Superior temporal gyrus (tissue), 1 donor: ENCODE data around the gene FN3KRP.
A peak's percentile ranks its signal among the peaks of the same experiment; 100 is the strongest.

Experiments used
- DNase-seq: peaks from one replicate; pipeline ENCODE4 v3.0.0-alpha.2; 2016; ENCODE audit errors: extremely low spot score

The FN3KRP gene

DNA sequence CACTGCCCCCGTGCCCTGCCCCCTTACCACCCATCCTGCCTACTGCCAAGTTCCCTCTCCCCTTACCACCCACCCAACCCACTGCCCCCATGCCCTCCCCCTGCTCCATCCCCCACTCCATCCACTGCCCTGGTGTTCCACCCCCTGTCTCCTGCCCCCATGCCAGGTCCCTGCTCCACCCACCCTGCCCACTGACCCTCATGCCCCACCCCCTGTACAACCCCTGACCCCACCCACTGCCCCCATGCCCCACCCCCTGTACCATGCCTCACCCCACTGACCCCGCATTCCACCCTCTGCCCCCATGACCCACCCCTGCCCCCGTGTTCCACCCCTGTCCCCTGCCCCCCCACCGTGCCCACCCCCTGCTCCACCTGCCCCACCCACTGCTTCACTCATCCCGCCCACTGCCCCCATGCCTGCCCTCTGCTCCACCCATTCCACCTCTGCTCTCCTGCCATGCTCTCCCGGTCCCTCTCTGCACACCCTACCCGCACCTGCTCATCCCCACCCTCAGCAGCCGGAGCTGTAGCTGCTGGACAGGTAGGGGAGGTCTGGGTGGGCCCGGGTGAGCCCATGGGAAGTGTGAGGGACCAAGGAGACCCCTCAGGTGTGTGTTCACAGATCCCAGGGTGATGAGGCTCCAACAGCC is 7.4 kb upstream of the FN3KRP start:
- no peak for DNase-seq

DNA sequence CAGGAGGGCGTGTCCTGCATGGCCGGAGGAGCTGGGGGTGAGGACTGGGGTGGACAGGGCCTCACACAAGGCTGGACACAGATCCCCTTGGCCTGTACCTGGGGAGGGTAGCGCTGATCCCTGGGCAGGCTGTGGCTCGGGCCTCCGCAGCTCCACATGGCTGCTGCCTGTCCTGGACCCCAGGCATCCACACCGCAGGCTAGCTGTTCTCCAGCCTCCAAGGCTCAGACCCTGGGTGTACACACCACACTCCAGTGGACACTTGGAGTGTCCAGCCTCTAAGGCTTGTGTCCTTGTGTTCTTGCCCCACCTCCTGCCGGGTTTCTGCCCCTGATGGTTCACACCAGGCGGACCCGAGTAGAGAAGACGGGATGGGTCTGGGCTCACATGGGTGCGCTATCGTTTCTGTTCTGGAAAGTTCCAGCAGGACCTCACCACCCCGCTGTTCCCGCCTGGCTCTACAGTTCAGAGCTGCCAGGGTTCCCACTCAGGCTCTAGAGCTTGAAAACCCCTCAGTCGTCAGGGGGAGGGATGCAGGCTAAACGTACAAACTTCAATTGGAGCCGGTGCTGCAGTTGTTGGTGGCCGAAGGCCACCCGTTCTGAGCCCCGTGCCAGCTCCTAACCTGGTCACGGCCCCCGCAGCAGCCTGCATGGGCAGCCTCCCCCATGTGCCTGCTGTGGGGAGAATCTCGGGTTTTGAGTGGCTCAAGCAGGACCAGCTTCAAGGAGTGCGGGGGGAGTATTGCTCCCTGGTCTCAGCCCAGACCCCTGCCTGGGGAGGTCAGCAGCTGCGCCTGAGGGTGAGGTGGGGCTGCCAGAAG is 6.6 kb upstream of the FN3KRP start:
- no peak for DNase-seq

DNA sequence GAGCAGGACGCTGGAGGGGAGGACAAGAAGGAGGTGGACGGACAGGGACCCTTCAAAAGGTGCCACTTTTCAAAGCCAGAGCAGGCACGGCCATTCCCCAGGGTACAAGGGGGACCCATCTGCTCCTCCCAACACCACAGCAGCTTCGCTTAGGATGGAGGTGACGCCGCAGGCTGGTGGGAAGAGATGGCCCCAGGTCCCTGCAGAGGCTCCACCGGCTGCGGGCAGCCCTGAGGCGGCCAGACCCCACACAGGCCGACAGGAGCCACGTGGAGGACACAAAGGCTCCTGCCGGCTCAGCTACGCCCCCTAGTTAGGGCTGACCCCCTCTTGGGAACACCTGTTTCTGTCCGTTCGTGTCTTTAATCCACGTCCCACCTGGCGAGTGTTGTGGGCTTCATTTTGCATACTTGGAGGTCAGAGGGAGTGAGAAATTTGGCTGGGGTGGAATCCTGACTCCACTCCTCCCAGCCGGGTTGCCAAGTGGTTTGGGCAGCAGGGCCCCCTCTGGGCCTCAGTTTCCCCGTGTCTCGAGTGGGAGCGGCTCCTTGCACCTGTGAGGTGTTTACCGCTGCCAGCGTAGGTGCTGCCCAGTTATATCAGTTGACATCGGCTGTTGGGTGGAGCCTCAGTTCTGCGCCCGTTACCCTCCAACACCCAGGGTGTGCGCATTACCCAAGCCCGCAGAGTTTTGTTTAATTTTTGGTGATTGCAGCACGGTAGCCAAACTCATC is 5.8 kb upstream of the FN3KRP start:
- no peak for DNase-seq

GRCh38 chr17:82713071-82713723 is 3.3 kb upstream of the FN3KRP start:
- no peak for DNase-seq

DNA sequence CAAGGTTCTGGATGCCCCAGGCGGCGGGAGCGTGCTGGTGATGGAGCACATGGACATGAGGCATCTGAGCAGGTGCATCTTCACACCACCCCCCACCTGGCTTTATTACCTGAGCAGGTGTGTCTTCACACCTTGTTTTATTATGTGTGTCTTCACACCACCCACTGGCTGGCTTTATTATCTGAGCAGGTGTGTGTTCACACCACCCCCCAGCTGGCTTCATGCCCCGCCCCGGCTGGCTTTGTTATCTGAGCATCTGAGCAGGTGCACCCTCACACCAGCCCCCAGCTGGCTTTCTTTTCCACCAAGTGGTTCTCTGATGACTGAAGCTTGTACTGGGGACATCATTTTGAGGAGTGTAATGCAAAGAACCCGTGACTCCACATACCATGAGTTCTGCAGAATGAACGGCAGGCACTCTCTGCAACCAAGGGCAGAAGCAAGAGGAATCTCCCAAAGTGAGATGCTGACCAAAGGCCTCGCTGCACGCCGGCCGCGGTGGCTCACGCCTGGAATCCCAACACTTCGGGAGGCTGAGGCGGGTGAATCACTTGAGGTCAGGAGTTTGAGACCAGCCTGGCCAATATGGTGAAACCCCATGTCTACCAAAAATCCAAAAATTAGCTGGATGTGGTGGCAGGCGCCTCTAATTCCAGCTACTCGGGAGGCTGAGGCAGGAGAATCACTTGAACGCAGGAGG is 2.6 kb downstream of the FN3KRP start:
- DNase-seq: no peak

DNA sequence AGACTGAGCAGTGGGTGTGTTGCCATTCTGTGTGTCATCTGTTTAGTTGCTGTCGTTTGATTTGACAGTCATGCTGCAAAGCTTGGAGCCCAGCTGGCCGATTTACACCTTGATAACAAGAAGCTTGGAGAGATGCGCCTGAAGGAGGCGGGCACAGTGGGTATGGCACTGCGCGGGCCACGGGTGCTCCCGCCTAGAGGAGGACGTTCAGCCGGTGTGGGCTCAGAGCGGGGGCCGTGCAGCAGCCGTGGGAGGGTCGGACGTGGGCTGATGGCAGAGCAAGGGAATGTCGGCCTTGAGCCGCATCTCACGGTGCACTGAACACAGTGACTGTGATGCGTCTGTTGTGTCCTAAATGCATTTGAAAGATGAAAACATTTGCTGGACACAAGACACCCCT is 3.7 kb downstream of the FN3KRP start:
- DNase-seq: no peak

- DNase-seq: no peak
These were observed 6.0 kb downstream of the FN3KRP start for GRCh38 chr17:82722341-82723013.

GRCh38 chr17:82723169-82723807 is 6.8 kb downstream of the FN3KRP start:
- no peak for DNase-seq

GRCh38 chr17:82726427-82726826 is 9.9 kb downstream of the FN3KRP start:
- no peak for DNase-seq

- no peak for DNase-seq
These were observed 13.2 kb downstream of the FN3KRP start for GRCh38 chr17:82729479-82730260.

GRCh38 chr17:82732118-82732743 is 15.7 kb downstream of the FN3KRP start:
- no peak for DNase-seq

DNA sequence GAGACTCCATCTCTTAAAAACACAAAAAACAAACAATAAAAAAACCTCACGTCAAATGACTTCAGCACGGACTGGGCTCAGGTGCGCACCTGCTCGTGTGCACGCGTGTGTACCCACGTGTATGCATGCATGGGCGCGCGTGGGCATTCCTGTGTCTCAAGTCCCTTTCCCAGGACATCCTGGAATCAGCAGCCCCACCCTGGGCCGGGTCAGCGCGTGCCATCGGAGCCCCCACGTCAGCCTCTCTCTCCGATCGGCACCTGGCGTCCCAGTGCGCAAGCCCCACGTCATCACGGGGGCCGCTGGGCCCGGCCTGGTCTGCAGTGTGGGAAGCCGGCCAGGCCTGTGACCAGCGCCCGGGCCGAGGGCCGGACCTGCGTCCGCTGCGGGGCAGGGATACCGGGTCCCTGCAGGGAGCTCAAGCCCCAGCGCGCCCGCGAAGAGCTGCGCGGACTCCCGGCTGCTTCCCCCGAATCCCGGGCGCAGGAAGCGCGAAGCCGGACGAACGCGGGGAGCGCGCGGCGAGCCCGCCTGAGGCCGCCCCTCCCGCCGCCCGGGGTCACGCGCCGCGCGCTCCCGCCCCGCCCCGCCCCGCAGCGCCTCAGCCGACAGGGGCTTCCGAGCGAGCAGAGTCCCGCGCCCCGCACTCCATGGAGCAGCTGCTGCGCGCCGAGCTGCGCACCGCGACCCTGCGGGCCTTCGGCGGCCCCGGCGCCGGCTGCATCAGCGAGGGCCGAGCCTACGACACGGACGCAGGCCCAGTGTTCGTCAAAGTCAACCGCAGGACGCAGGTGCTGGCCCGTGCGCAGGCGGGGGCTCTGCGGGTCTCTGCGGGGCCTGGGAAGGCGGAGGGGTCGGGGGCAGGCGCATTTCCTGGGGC is 18.7 kb downstream of the FN3KRP start, which contains the start of gene FN3K:
Gene FN3K (plus strand): TSS at position 629 of the 880 bp plus-strand sequence. CDS start 22 bp downstream, at position 651.
- DNase-seq: peak; percentile 64

GRCh38 chr17:82736511-82737185 is 20.1 kb downstream of the FN3KRP start:
- DNase-seq: peak; percentile 17

DNA sequence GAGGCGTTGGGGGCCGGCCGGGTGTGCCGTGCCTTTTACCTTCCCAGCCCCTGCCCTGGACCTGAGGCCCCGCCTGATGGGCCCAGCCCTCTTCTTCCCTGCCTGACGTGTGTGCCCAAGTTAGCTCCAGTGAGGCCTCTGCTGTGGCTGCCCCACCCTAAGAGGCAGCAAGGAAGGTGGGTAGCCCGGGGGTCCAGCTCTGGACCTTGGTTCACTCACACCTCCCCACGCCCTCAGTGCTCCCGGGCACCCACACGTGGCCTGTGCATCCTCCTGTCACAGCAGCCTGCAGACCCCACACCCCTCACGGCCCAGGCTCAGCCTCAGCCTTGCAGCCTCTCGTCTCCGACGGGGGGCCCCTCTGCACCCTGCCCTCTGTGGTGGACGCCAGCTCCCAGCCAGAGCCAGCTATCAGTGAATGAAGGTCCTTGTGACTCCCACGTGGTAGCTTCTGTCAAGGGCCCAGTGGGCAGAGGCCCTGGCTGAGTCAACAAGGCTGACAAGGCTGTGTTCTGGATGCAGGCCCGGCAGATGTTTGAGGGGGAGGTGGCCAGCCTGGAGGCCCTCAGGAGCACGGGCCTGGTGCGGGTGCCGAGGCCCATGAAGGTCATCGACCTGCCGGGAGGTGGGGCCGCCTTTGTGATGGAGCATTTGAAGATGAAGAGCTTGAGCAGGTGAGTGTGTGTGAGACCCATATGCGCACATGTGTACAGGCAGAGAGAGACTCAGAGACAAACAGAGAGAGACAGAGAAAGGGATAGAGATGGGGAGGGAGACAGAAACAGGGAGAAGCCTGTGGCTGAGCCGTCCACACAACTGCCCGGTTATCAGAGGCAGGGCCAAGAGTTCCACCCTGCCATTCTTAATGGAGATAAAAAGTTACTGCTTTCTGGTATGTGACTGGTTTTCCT is 21.7 kb downstream of the FN3KRP start:
- DNase-seq: peak; percentile 98

DNA sequence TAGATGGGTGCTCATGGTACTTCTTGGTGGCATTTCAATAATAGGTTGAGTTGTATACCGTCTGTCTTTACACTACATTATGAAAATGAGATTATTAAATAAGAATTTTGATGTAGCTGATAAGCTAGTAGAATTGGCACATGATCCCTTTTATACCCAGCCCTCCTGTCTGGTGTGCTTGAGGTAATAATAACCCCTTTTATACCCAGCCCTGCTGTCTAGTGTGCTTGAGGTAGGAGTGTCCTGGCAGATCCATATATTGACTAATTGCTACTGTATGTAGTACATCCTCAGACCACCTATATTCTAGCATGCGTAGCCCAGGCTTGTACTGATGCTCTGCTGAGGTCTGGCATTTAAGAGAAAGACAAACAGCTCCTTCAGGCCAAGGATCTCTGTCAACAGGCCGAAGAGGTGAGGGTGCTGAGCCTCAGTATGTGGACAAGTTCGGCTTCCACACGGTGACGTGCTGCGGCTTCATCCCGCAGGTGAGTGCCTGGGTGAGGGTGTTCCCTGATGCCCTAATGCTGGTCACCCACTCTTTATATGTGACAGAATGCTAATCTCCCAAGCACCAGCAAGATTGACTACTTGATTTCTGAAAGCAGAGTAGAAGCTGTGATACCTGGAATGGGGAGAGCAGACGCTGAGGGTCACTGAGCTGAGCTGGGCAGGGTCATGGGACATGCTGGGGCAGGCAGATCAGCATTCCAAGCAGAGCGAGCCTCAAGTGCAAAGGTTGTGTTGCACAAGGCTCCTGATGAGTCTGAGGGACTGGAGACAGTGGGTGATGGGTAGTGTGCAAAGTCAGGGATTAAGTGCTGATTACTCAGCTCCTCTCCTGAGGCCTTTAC is 24.6 kb downstream of the FN3KRP start:
- no peak for DNase-seq
